Hepatocyte (in vitro differentiated cells): ENCODE results near the gene MIPOL1.

Experiments
- EZH2phosphoT487 ChIP-seq: fragments of 200-600 bp; sonication (generic); IDR thresholded peaks from one replicate; pipeline ENCODE4 v1.6.1; 2018; ENCODE audit warnings: antibody characterized with exemption, mild to moderate bottlenecking, low read depth, moderate library complexity; ENCODE audit not compliant: unreplicated experiment, severe bottlenecking
- TF ChIP-seq, protein P1 (sequence below): fragments of 200-600 bp; sonication (generic); IDR thresholded peaks from 2 replicates; pipeline ENCODE4 v1.5.1; 2016; ENCODE audit warnings: antibody characterized with exemption, mild to moderate bottlenecking; ENCODE audit not compliant: poor library complexity

DNA sequence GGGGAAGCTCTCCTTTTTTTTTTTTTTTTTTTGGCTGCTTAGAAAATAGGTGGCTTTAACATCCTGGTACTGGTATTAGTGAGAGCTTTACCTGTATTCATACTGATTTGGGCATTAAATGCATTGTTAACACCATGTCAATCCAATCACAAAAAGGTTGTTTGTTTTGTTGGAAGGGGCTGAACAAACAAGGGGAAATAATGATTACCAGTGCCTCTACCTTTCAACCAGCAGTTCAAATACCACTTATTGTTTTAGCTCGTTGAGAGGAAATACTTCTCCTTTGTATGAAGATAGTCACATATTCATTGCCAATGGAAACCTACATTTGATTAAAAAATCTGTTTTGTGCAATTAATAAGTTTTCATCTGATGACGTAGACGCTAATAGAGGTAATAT lies 72.9 kb downstream of the MIPOL1 start:
- TF ChIP-seq, protein P1, sequence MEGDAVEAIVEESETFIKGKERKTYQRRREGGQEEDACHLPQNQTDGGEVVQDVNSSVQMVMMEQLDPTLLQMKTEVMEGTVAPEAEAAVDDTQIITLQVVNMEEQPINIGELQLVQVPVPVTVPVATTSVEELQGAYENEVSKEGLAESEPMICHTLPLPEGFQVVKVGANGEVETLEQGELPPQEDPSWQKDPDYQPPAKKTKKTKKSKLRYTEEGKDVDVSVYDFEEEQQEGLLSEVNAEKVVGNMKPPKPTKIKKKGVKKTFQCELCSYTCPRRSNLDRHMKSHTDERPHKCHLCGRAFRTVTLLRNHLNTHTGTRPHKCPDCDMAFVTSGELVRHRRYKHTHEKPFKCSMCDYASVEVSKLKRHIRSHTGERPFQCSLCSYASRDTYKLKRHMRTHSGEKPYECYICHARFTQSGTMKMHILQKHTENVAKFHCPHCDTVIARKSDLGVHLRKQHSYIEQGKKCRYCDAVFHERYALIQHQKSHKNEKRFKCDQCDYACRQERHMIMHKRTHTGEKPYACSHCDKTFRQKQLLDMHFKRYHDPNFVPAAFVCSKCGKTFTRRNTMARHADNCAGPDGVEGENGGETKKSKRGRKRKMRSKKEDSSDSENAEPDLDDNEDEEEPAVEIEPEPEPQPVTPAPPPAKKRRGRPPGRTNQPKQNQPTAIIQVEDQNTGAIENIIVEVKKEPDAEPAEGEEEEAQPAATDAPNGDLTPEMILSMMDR: no peak
- TF ChIP-seq EZH2phosphoT487: no peak
